ENCODE data around the gene PCNX1. TPM values are rescaled to one million over a fixed set of nuclear protein-coding genes. Genes with fewer than 3 reads are reported as not detected.
A peak's percentile ranks its signal among the peaks of the same experiment; 100 is the strongest.
"Not testable (repeated sequence)": the region's sequence is repeated elsewhere in the genome, so short reads cannot be mapped to it uniquely, and the experiment has no call there.

Gene PCNX1
- total RNA-seq, 1 donor, result 51.0 TPM

DNA sequence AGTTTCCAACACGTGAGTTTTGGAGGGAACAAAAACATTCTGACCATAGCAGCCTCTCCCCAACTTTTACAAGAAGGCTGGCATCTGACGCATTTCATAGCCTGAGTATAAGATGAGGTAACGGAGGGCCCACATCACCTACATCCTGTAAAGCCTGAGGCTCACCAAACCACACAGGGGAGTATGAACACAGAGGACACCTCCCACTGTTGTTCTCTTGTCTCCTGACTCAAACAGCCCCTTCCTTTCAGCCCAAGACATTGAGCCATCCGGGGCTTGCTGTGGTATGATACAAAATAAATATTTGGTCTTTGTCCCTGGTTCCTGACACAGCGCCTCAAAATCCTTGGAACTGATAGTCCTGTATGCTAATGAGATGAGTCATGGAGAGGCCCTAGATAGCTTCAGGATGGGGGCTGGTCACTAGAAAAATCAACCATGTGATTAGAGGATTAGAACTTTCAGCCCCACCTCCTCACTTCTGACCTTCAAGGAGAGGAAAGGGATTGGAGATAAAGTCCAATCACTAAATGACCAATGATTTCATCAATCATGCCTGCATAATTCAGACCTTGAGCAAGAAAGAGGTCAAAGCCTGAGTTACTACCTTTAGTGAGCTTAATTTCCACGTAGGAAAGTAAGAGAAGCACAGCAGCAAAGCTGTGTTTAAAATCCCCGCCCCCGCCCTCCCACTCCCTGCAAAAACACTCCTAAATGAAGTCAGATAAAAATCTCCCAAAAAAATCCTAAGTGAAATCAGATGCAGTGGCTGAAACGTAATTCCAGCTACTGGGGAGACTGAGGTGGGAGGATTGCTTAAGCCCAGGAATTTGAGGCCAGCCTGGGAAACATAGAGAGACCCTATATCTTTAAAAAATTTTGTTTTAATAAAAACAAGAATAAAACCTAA is 236.4 kb downstream of the PCNX1 start:
- peak; percentile 62 for DNase-seq (ENCODE audit: insufficient read length, low spot score, missing footprints)
- no peak for TF ChIP-seq CTCF (IDR thresholded peaks at IDR 0.05; ENCODE audit: extremely low read depth, low read depth, low read length)
- Histone ChIP-seq H3K36me3 (ENCODE audit: insufficient read depth, low read length) (no peaks in the 10 kb centered on the region), H3K27me3 (ENCODE audit: insufficient read depth, low read length) (no peaks in the 10 kb centered on the region), H3K79me2 (ENCODE audit: insufficient read depth, low read length) (peaks cover 5% of the 10 kb centered on the region), H3K4me1 (ENCODE audit: insufficient read depth, low read length) (peaks cover 37% of the 10 kb centered on the region), H3K4me3 (ENCODE audit: insufficient read depth, low read length) (peak overlapping the region; percentile 15), H3K27ac (ENCODE audit: low read depth, low read length) (peak overlapping the region; percentile 94), H4K20me1 (ENCODE audit: insufficient read depth, low read length) (no peaks in the 10 kb centered on the region), H3K9me3 (ENCODE audit: low read depth, low read length) (no peaks in the 10 kb centered on the region), H2AFZ (ENCODE audit: low read length) (peak overlapping the region; percentile 85), H3K4me2 (ENCODE audit: insufficient read depth, low read length) (peak overlapping the region; percentile 41)

GRCh38 chr14:71147335-71147734 is 240.1 kb downstream of the PCNX1 start:
- H3K79me2 ChIP-seq (ENCODE audit: insufficient read depth, low read length); H2AFZ ChIP-seq (ENCODE audit: low read length); H3K4me2 ChIP-seq (ENCODE audit: insufficient read depth, low read length); H3K4me3 ChIP-seq (ENCODE audit: insufficient read depth, low read length); H3K9me3 ChIP-seq (ENCODE audit: low read depth, low read length); H3K27me3 ChIP-seq (ENCODE audit: insufficient read depth, low read length); H3K36me3 ChIP-seq (ENCODE audit: insufficient read depth, low read length); H4K20me1 ChIP-seq (ENCODE audit: insufficient read depth, low read length); DNase-seq (ENCODE audit: insufficient read length, low spot score, missing footprints); H3K27ac ChIP-seq (ENCODE audit: low read depth, low read length): not testable (repeated sequence)
- peaks cover 19% of the 10 kb centered on the region for H3K4me1 ChIP-seq (ENCODE audit: insufficient read depth, low read length)

DNA sequence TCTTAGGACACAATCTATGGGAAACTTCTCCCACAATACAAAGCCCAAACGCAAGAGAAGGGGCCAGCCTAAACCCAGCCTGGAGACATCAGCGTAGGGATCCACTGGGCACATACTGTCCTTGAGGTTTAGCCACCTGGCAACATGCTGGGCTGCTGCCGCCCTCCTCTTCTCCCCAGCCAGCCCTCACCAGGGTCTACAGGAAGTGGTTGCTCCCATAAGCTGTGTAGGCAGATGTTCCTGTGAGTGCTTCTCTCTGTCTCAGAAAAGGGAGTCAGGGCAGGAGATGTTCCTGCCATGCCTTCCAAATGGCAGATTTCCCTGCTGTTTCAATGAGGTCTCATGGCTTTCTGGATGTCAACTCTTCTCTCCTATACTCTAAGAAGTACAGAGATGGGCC is 241.4 kb downstream of the PCNX1 start:
- Histone ChIP-seq H2AFZ (ENCODE audit: low read length) (no peak overlapping the region), H3K36me3 (ENCODE audit: insufficient read depth, low read length) (no peaks in the 10 kb centered on the region), H3K9me3 (ENCODE audit: low read depth, low read length) (no peaks in the 10 kb centered on the region), H3K4me2 (ENCODE audit: insufficient read depth, low read length) (no peak overlapping the region), H3K4me1 (ENCODE audit: insufficient read depth, low read length) (peaks cover 7% of the 10 kb centered on the region), H3K4me3 (ENCODE audit: insufficient read depth, low read length) (no peak overlapping the region), H4K20me1 (ENCODE audit: insufficient read depth, low read length) (no peaks in the 10 kb centered on the region), H3K27me3 (ENCODE audit: insufficient read depth, low read length) (no peaks in the 10 kb centered on the region), H3K79me2 (ENCODE audit: insufficient read depth, low read length) (no peaks in the 10 kb centered on the region), H3K27ac (ENCODE audit: low read depth, low read length) (no peak overlapping the region)
- no peak for DNase-seq (ENCODE audit: insufficient read length, low spot score, missing footprints)
- TF ChIP-seq CTCF (IDR thresholded peaks at IDR 0.05; ENCODE audit: extremely low read depth, low read depth, low read length), result no peak

- Histone ChIP-seq H2AFZ (ENCODE audit: low read length) (no peak overlapping the region), H3K36me3 (ENCODE audit: insufficient read depth, low read length) (no peaks in the 10 kb centered on the region), H3K4me2 (ENCODE audit: insufficient read depth, low read length) (no peak overlapping the region), H3K27me3 (ENCODE audit: insufficient read depth, low read length) (no peaks in the 10 kb centered on the region), H3K4me3 (ENCODE audit: insufficient read depth, low read length) (no peak overlapping the region), H3K27ac (ENCODE audit: low read depth, low read length) (no peak overlapping the region), H4K20me1 (ENCODE audit: insufficient read depth, low read length) (no peaks in the 10 kb centered on the region), H3K4me1 (ENCODE audit: insufficient read depth, low read length) (no peaks in the 10 kb centered on the region), H3K9me3 (ENCODE audit: low read depth, low read length) (no peaks in the 10 kb centered on the region), H3K79me2 (ENCODE audit: insufficient read depth, low read length) (no peaks in the 10 kb centered on the region)
- no peak for TF ChIP-seq CTCF (IDR thresholded peaks at IDR 0.05; ENCODE audit: extremely low read depth, low read depth, low read length)
- DNase-seq (ENCODE audit: insufficient read length, low spot score, missing footprints), result no peak
Measured at GRCh38 chr14:71150737-71151136, 243.5 kb downstream of the PCNX1 start.
